GM21528 (cell line): ENCODE data around the gene RSRC1.
"Not testable (repeated sequence)": the region's sequence is repeated elsewhere in the genome, so short reads cannot be mapped to it uniquely, and the experiment has no call there.

Source experiments
- ATAC-seq: cut with Tn5 transposase; IDR thresholded peaks from one replicate; pipeline ENCODE4 v1.9.1; 2021; ENCODE audit warnings: mild to moderate bottlenecking, moderate library complexity; ENCODE audit not compliant: unreplicated experiment, low FRiP score

The RSRC1 gene

DNA sequence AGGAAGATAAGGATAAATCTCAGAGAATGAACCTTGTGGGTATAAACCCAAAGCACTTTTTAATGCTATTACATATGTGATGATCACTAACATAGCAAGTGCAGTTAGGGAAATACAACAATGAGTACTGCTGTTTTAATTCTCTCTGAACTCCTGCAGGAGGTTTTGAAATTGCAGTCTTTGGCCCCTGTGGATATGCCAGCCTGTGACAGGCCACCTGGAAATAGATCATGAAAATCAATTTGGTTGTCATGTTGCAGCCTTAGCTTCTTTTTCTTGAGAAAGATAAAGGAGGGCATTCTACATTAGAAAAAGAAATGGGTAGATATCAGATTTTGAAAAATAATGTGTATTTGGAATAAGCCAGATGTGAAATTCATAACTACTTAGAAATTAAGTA, 103.6 kb downstream of the RSRC1 start:
- ATAC-seq = no peak

DNA sequence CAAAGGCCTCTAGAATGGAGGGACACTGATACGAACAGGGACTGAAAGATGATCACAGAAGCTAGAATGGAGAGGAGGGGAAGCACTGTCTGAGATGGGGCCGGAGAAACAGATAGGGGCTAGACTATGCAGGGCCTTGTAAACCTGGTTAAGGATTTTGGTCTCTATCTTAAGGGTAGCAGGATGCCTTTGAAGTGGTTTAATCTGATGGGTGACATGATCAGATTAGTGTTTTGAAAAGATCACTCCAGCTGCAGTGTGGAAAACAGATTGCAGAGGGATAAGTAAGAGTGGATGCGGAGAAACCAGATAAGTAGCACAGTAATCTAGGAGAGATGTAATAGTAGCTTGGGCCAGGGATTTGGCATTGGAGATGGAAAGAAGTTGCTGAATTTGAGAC, 108.1 kb downstream of the RSRC1 start:
- ATAC-seq = no peak

DNA sequence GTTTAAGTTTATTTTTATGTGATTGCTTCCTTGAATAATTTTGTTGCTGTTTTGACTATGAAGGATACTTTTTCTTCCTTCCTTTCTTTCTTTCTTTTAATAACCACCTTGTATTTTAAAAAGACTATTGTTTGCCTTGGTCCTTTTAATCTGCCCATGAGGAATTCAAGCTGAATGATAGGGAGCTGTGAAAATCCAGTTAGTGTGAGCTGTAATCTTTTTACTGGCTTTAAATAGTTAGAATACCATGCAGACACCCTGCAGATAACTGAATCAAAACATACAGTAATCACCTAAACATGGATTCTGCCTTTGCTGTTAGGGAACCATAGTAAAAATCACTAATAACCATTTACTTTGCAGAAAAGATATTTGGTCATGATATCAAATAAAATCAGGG, 110.7 kb downstream of the RSRC1 start:
- no peak for ATAC-seq

DNA sequence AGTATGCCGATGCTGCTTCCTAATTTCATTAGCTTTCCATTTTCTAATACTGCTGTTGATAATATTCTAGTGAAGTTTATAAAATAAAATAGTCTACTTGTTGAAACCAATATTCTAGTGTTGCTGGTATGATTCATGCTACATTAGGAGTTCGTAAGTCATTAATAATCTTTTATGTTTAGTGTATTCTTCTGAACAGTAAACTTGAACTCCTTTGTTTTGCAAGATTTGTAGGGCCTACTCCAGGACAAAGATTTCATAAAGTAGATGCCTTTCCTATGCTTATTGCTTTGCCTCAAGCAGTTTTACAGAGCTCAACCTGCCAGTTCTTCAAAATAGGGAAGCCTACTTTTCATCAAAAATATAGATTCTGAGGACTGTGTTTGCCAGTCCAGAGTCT, 111.5 kb downstream of the RSRC1 start:
- ATAC-seq = no peak

DNA sequence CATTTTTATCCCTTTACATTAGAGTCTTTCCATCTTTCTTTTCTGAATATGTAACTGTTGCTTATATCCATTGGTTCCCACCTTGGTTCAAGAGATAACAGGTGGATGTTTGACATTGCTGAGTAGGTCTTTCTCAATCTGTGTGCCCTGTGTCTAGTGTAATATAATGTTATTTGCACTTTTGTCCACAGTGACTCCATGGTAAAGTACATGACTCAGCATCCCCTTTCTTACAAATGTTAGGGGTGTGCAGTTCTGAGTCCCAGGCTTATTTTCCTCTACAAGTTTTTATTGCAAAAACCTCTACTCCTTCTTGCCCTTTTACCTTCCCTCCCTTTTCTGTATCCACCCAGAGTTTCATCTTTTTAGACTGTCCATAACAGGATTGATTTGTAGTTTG, 116.5 kb downstream of the RSRC1 start:
- no peak for ATAC-seq

DNA sequence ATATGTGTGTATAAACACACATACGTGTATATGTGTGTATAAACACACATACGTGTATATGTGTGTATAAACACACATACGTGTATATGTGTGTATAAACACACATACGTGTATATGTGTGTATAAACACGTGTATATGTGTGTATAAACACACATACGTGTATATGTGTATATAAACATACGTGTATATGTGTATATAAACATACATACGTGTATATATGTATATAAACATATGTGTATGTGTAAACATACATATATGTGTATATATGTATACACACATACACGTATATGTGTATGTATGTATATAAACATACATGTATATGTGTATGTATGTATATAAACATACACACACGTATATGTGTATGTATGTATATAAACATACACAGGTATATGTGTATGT, 119.1 kb downstream of the RSRC1 start:
- not testable (repeated sequence) for ATAC-seq

DNA sequence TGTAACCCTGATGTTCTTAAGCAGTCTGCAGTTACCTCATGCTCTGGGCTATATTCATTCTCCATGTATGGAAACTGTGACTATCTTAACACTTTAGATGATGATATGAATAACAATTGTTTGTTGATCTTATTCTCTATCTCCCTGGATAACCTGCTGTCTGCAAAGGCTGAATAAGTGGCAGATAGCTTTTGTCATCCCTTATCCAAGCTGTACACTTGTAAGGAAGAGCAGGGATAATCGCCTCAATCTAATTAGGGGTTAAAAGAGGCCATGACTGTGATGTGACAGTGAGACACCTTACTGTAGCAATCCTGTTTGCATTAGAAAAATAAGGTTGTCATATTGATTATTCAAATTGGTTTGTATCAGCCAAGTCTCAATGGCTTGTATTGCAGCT, 123.9 kb downstream of the RSRC1 start:
- no peak for ATAC-seq

DNA sequence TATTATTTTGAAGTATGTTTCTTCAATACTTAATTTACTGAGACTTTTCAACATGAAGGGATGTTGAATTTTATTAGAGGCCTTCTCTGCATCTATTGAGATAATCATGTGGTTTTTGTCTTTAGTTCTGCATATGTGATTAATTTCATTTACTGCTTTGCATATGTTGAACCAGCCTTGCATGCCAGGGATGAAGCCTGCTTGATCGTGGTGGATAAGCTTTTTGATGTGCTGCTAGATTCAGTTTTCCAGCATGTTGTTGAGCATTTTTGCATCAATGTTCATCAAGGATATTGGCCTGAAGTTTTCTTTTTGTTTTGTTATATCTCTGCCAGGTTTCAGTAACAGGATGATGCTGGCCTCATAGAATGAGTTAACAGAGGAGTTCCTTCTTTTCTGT, 134.4 kb downstream of the RSRC1 start:
- no peak for ATAC-seq

DNA sequence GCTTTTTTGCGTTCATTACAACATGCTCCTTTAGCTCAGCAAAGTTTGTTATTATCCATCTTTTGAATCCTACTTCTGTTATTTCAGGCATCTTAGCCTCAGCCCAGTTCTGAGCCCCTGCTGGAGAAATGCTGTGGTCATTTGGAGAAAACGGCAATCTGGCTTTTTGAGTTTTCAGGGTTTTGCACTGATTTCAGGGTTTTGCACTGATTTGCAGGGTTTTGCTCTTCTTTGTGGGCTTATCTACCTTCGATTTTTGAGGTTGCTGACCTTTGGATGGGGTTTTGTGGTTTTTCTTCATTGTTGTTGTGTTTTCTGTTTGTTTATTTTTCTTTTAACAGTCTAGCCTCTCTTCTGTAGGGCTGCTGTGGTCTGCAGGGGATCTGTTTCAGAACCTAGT, 137.4 kb downstream of the RSRC1 start:
- ATAC-seq = no peak

DNA sequence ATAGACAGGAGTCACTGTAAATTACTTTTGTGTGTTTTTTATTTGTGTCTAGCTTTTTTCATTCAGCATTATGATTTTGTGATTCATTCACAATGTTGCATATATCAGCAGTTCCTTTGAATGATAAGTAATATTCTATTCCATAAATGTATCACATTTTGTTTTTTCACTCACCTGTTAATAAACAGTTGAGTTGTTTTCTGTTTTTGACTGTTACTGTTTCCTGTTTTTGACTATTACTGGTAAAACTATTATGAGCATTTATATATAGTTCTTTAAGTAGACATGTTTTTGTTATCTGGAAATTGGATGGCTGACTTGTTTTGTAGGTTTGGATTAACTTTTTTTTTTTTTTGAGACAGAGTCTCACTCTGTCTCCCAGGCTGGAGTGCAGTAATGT, 138.4 kb downstream of the RSRC1 start:
- no peak for ATAC-seq

DNA sequence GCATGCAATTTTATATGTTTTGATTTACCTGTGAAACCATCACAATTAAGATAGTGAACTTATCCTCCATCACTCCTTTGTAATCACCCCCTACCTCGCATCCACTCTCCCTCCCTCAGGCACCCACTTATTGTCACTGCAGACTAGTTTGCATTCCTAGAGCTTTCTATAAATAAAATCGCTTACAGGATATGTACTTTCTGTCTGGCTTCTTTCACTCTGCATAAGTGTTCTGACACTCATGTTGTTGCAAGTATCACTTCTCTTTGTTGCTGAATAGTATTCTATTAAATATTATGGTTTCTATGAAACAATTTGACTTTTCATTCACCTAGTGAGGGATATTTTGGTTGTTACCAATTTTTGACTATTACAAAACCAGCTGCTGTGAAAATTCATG, 139.3 kb downstream of the RSRC1 start:
- no peak for ATAC-seq

DNA sequence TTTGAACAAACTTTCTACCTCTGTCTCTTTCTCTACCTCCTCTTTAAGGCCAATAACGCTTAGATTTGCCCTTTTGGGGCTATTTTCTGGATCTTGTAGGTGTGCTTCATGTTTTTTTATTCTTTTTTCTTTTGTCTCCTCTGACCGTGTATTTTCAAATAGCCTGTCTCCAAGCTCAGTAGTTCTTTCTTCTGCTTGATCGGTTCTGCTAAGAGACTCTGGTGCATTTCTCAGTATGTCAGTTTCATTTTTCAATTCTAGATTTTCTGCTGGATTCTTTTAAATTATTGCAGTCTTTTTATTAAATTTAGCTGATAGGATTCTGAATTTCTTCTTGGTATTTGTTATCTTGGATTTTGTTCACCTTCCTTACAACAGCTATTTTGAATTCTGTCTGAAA, 148.7 kb downstream of the RSRC1 start:
- ATAC-seq = no peak

DNA sequence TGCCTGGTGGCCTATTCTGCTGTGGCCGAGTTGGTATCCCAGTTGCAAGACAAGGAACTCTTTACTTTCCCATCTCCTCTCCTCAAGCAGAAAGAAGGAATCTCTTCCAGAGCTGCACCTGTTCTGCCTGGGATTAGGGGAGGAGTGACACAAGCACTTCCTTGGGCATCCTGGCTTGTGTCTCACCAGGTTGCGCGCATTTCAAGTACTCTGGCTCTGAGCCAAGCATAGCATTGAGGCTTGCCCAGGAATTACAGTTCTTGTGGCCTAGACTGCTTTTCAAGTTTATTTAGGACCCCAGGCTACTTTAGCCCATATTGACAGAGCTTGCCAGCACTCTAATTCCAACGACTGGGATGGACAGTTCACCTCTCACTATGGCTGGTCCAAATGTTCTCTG, 150.5 kb downstream of the RSRC1 start:
- no peak for ATAC-seq

DNA sequence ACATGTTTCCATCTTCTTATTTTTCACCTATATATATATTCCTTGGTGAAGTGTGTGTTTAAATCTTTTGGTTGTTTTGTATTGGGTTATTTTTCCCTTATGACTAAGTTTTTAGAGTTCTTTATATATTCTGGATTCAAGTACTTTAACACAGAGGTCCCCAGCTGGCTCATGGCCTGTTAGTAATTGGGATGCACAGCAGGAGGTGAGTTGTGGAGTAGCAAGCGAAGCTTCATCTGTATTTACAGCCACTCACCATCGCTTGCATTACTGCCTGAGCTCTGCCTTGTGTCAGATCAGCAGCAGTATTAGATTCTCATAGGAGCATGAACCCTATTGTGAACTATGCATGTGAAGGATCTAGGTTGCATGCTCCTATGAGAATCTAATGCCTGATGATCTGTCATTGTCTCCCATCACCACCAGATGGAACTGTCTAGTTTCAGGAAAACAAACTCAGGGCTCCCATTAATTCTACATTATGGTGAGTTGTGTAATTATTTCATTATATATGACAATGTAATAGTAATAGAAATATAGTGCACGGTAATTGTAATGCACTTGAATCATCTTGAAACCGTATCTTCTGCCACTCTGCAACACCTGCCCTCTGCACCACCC, 151.6 kb downstream of the RSRC1 start:
- ATAC-seq = no peak

DNA sequence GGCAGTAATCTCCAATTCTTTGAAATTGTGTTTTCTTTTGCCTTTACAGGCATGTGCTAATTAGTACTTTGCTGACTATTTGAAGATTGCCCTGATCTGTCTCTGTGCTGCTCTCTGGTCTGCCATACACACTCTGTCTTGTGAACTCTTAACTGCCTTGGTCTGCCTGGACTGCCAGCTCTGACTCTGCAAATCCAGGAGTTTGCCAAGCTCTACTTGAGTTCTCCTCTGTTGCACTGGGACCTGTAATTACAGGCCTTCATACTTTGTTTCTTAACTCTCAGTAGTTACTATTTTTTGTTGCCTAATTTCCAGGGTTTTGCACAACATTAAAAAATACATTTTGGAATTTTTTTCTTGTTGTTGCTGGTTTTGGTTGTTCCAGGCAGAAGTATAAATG, 155.0 kb downstream of the RSRC1 start:
- ATAC-seq = no peak

DNA sequence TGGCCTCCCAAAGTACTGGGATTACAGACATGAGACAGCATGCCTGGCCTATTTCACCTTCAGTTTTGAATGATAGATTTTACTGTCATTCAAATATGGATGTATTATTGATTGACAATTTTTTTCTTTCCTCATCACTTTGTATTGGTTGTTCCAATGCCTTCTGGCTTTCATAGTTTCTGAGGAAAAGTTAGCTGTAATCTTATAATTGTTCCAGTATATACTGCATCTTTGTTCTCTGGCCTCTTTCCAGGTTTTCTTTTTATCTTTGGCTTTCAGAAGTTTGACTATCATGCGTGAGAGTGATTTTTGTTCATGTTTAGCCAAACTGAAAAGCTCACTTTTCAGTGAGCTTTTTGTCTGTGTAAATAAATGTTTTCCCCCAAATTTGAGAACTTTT, 157.1 kb downstream of the RSRC1 start:
- ATAC-seq = no peak

DNA sequence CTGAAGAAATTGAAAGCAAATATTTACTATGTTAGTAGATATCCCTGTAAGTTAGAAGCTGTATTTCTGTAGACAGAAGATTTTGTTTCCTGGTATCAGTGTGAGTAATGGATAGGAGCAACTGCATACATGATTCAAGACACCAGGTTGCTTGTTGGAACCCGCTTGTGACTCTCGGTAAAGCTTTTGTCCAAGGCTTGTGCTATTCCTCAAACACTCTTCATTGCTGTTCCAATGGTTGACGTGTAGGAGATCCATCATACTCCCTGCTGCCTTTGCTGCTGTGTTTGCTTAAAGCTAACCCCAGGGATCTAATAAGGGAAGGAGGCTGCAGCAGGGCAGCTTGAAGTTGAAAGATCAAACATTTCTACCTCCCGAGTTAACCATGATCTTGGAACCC, 160.1 kb downstream of the RSRC1 start:
- no peak for ATAC-seq

DNA sequence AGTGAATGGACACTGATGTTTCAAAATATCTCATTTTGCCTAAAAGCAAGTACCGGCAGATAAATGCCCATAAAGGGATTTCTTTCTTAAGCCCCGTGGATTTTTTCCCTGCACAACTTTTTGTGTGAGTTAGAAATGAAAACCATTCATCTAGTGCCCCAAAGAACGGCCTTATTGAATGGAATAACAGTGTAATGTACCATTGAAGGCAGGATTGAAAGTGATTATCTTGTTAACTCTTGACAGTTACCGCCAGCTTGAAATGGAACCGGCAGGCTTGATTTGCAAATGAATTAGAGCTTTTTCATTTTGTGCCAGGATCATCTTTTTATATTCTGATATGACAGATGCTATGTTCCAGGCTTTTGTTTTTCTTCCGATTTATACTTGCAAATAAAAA, 162.2 kb downstream of the RSRC1 start:
- ATAC-seq = no peak

DNA sequence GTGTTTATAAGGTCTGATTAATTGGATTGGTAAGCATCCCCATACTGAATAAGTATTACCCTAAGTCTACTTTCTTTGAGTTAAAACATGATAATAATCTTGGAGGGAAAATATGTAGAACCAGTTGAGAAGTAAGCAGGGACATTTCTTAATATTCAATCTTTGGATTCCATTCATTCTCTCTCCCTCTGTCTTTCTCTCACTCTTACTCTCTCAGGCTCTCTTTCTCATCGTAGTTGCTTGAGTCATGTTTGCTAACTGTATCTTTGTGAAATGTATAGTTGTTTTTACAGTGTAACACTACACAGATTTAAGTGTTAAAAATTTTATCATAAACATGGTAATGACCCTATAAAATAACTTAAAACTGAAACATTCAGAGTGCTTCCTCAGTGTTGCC, 163.8 kb downstream of the RSRC1 start:
- no peak for ATAC-seq

DNA sequence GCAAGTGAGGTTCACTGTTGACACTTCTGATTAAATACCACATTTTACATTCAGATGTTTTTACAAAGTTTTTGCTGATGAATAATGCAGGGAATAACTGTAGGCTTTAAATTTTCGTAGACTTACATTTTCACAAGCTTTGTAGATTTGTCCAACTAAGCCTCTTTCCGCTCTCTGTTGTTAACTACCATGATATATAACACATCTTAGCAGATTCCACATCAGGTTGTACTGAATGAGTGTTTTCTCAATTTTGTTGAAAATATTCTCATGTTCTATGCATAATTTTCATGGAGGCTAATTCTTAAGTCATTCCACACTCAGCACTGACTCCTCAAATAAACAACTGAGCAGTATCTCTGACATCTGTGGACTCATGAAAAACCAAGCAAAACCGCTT, 168.3 kb downstream of the RSRC1 start:
- ATAC-seq = no peak

DNA sequence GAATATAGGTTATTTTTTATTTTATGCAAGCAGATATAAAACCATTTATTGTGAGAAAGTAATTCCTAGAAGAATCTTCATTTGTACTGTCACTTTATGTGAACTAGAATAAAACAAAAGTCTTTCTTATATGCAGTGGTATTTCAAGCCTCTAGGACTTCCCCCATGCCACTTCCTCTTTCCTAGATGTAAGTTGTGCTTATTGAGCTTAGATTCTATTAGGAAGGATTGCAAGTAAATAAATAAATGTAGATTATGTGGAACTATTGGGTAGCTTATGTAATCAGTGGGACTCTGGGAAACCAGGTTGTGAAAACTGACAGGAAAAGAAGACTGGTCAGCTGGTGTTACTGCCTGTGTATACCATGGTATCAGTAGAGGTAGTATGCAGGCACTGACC, 169.7 kb downstream of the RSRC1 start:
- no peak for ATAC-seq

DNA sequence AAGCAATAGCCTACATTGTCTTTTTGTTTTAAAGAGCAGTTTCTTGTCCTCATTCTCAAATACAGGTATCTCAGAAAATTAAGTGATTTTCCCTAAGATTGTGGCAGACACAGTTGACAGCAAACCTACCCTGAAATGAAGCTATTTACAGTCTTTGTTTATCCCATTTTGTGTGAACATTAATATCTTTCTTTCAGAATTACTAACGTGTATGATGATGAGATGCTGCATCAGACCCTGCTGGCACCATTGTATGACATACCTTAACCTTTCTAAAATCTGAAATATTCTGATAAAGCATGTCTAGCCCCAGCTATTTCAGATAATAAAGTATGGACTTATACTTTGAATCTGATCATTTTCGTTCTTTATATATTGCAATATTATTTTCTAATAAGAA, 185.9 kb downstream of the RSRC1 start:
- ATAC-seq = no peak

DNA sequence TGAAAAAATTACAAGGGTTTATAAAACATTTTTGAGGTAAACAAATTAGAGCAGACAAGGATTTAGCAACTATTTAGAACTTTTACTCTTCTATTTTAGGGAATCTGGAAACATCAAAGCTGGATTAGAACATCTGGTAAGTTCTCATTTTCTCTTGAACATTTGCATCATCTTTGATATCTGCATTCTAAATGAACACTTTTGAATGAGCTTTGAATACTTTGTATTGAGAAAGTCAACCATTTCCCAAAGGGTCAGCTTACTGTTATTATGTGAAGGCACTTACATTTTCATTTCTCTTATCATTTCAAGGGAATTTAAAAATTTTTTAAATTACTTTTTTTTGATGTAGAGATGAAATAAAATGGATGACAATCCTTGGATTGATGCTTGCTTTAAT, 188.1 kb downstream of the RSRC1 start:
- no peak for ATAC-seq
